ENCODE measurements around the gene KRT34.

GRCh38 chr17:41393826-41394225 is 11.7 kb upstream of the KRT34 start:
- TF ChIP-seq CTCF (IDR thresholded peaks at IDR 0.05; ENCODE audit: insufficient read depth, low read length, poor library complexity, severe bottlenecking) (no peak), EZH2phosphoT487 (conservative IDR thresholded peaks at IDR 0.05; ENCODE audit: low read length) (no peak)
